NCI-H82 (cell line): ENCODE measurements around the gene ASTN2.
A peak's percentile ranks its signal among the peaks of the same experiment; 100 is the strongest.

ENCODE experiments used
- DNase-seq: peaks from one replicate; lab custom pipeline; 2025; lab: John Stamatoyannopoulos, UW

Gene ASTN2

DNA sequence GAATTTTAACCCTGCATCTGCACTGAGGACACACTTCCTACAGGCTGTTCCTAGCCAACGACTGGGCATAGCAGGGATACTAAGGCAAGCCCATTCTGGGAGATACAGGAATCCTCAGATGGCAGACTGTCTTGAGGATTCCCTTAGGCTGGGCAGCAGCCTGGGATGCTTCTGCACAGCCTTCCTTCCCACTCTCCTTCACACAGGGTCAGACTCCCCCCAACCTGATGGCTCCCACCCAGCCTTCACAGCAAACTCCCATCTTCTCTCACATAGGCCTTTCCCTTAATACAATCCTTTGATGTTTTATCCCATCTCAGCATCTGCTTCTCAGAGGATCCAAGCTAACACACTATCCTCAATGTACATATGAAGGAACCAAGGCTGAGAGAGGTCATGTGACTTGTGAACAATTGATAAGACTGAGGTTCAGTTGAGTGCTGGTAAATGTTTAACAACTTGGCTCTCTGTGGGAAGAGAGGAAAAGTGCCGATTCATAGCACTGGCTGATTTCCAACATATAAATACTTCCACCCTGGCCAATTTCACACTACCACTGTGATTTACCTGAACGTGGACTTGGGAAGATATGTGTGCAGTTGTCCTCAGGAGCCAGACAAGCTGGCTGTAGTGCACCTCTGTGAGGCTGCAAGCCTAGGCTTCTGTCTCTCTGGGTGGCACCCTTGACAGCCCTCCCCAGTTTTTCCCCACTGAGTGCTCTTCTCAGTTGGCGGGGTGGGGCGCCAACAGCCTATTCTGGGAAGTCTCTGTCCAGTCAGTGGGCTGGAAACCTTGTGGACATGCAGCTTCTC lies 848.0 kb downstream of the ASTN2 start:
- no peak for DNase-seq

DNA sequence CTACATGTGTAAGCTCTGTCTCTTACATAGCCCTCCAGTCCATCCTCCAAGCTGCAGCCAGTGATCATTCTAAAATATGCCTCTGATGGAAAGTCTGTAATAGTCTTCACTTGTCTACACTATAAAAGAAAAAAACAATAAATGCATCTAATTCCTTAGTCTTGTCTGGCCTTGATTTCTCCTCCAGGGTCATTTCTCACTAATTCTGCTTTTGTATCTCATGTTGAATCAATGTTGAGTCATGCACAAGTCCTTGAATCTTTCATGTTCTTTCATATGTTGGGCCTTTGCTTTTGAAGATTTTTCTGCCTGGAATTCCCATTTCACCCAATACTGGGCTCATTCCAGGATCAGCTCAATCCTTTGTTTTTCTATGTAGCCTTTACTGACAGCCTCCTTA lies 848.9 kb downstream of the ASTN2 start:
- DNase-seq = no peak

DNA sequence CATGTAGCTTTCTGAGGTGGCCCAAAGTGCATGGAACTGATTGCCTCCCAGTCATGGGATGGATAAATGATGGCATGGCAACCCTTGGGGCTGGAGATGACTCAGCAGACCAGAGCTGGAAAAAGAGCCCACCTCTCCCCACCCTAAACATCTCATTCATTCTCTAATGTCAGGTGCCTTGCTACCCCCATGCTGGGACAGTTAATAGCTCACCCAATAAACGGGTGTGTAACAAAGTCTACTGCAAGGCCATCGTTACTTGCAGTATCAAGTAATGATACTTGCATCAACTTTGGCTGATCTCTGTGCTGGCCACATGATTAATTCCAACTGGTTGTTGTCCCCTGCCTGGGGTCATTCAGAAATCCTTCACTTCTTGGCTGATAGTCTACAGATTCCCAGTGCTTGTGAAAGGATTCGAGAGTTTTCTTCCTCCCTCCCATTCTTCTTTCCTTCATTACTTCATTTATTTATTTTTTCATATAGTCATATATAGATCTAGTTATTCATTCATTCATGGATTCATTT lies 850.5 kb downstream of the ASTN2 start:
- no peak for DNase-seq

DNA sequence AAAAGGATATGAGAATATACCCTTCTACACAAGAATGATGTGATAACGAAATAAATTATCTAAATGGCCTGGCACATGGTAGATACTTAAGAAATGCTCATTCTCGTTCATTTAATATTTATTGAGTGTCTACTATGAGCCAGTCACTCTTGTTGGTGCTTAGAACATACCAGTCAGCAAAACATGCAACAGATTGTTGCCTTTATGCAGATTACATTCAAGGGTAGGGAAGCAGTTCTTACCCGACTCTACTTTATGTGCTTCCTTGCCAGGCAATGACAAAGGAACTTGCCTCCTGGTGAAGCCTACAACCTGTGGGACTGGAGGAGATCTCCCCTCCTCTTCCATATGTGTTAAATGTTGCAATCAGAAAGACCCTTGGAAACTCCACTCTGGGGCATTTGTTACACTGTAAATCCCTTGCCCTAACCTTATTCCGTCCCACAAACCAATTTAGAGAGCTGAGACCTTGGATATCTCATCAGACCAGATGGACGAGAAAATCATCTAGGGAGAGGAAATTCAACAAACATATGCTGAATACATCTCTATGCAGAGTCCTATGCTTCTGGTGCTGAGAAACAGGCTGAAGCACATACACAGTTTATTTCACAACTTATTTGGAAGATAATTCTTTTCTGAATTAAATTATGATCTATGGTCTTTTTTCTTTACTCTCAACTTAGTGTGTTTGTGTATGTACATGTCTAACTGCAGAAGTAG lies 855.9 kb downstream of the ASTN2 start:
- peak; percentile 10 for DNase-seq

DNA sequence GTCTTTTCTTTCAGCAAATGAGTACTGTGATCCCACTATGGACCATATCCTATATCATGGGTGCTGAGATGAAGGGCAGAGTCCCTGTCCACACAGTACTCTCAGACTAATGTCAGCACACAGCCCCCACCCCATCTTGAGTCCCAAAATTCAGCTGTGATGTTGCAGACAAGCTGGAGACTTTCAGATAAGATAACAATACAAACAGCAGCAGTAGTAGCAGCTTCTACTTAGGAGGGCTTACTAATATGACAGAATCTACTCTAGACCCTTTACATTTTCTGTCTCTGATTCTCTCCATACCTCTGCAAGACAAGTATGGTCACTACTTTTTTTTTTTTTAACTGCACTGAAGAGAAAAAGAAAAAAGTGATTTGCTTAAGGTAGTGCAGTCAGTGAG lies 856.8 kb downstream of the ASTN2 start:
- DNase-seq = no peak

DNA sequence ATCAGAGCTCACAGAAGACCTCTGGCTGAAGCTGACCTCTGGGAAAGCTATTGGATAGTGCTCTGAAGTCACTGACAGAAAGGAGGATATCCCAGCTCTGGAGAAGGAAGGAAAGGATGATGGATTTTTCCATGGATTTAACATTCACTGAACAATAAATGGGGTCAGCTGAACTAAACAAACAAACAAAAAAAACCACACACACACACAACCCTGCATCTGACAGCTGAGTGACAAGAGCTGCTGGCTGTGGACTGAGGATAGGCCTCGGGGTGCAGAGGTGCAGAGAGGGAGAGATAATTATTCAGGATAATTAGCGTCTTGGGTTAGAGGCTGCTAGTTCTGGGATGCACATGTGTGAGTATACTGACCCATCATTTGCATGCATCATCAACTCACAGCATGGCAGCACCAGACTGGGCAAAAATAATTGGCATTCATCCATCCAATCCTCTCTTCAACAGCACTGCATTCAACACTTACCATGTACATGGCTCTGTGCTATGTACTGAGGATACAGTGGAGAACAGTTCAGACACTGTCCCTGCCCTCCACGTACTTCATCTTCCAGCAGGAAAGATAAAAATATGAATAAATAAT lies 859.2 kb downstream of the ASTN2 start:
- DNase-seq = no peak

DNA sequence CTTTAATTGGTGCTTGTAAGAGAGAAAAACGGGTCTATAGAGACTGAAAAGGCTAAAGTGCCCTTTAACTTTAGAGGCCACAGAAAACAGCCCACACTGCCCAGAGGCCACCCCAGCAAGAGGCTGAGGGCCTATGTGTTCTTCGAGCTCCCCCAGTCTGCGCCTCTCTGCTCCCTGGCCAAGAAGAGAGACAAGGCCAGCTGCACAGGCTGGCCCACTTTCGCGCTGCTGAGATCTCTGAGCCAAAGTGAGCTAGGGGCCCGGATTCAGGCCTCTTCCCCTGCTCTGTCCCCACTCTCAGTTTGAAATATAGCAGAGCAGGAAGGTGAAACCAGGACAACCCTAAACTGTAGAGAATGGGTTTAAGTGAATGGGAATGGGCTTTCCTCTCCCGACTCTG lies 859.7 kb downstream of the ASTN2 start:
- no peak for DNase-seq

DNA sequence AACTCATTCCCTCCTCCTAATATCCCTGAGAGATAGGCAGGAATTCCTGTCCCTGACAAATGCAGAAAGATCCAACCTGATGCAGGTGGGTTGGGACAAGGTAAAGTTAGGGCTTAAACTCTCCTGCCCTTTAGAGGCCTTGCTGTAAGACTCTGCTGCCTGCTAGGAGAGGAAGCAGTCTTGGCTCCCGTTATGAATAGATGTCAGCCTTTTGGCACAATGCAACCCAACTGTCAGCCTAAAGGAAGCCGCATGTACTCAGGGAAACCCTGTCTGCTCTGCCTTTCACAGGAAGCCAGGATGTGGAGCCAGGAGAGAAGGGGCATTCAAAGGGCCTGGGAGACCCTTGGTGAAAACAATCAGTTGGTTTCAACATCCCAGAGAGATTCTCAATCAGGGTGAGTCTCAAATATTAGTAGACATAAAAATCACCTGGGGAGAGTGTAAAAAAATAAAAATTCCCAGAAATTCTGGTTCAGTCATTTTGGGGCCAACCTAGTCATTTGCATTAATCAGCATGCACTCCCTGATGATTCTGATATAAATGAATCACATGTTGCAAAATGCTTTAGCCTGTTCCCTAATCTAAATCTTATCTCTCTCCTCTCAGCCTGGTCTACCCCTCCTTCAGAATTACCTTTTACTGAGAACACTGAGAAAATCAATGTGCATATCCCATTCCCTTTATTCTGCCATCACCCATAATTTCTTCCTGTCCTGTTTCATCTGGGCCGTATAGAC lies 864.0 kb downstream of the ASTN2 start:
- DNase-seq = no peak

DNA sequence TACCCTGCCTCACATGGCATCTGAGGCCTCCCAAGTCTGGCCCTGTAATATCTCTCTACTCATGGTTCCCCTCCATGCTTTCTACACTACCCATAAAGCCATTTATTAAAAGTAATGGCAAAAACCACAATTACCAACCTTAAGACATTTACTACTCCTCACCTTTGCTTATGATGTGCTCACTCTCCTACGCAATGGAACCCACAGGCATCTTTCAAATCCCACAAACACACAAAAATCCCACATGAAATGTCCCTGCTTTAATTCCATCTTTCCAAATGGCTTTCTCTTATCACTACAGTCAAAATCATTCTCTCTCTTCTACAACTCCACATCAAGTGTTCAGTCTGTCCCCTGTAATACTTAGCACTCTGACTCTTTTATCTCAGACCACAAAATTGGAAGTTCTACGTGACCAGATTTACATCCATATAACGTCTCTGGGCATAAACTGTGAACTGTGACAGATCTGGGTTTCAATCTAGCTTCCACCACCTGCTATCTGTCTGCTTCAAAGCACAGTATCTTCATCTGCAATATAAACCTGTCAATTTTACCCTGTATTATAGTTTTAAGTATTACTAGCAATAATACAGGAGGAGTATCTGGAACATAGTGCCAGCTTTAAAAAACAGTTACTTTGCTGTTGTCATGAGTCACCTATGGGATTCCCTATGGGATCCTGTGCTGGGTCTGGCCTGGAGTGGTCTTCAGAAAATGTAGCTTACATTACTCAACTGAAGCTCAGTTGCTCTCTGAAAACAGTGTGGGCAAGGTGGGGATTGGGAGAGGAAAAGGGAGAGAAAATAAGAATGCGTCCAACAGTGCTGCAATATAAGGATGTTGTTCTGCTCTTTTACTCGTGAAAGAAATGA lies 864.8 kb downstream of the ASTN2 start:
- DNase-seq = no peak

DNA sequence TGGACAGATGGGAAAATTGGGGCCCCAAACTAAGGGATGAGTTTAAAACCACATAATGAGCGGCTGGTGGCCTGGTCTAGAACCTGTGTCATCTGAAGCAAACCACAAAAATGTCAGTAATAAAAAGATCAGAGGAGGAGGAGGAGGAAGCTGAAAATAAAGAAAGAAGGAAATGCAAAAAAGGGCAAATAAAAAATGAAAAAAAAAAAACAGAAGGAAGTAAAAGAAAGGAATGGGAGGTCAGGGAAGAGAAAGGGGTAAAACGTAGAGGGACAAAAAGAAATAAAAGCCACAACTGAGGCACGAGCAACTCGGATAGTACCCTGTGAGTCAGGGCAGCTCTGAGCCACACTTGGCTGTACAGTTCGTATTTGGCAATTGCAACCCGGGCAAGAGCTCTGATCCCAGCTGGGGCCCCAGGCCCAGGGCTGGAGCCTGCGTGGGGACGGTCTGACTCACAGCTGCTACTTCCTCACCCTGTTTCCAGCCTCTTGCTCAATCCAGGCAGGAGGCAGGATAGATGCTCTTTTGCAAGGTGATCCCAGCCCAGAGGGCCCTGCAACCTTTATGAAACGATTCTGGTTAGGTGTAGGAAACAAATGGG lies 865.7 kb downstream of the ASTN2 start:
- no peak for DNase-seq

DNA sequence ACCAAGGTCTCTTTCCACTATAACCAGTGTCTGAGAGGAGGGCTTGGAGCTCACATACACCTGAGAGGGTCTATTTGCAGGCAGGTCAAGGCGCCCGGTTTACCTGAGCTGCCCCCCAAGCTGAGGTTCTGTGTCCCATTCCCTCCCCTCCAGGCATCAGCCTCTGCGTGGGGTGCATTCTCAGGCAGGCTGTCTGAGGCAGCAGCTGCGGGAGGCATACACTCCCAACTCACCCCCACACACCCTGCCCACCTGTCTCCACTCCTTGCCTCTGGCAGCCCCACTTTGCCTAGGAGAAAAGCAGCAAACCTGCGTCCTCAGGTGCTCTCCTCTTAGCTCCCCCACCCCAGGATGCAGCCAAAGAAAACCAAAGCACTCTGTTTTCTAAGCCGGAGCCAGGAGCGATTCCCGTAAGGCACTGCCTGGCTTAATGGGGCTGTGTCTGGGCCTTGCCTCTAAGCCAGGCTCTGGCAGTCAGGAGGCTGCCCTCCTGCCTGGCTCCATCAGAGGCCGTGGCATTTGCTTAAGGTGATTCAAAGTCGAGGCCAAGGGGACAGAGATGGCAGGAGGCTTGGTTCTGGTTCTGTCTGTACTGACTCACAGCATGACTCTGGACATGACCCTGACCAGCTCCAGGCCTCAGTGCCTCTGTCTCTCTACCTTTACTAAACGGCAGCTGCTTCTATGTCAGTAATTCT lies 867.0 kb downstream of the ASTN2 start:
- no peak for DNase-seq

DNA sequence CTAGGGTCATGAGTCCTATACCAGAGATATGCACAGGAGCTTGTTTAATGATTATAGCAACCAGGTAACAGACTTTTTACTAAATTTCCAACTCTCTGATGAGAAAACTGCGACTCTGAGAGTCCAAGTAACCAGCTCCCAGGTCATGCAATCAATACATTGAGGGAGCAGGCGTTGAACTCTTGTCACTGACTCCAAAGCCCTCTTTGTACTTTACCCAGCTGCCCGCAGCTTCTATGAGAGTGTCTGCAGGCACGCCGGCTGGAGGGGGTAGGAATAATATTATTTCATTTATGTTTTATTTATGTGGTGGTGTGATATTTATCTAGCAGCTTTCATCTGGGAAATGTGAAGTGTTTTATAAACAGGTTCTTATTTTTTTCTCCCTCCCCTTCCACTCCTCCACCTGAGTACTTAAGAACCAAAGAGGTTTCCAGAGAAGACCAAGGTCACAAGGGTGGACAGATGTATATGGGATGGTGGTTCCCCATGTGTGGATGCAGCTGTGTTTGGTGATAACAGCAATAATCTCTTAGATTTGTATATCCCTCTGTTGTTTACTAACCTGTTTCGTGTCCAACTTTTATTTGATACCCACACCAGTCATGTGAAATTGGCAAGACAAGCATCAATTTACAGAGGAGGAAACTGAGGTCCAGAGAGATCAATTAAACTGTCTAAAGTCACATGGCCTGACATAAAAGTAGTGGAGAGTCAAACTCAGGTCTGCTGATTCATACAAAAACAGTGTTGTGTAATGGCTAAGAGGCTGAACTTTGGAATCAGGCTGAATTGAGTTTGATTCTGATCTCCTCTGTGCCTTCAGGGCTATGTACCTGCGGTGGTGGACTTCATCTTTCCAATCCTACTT lies 867.9 kb downstream of the ASTN2 start:
- no peak for DNase-seq

DNA sequence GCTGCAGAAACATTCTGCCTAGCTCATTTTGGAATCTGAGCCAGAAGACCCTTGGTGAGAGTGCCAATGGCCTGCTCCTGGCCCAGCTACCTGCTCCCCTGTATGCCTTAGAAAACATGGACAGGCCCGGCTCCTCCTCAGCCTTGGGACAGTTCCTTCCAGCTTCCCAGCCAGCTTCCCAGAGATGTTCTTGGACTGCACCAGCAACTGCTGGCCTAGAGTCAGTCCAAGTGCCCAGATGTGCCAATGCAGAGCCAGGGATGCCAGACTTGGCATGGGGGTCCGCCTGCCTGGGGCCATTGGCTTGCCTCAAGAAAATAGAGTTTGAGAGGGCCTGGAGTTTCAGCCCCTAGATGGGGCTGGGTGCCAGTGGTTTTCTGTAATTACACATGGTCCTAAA lies 870.0 kb downstream of the ASTN2 start:
- no peak for DNase-seq

DNA sequence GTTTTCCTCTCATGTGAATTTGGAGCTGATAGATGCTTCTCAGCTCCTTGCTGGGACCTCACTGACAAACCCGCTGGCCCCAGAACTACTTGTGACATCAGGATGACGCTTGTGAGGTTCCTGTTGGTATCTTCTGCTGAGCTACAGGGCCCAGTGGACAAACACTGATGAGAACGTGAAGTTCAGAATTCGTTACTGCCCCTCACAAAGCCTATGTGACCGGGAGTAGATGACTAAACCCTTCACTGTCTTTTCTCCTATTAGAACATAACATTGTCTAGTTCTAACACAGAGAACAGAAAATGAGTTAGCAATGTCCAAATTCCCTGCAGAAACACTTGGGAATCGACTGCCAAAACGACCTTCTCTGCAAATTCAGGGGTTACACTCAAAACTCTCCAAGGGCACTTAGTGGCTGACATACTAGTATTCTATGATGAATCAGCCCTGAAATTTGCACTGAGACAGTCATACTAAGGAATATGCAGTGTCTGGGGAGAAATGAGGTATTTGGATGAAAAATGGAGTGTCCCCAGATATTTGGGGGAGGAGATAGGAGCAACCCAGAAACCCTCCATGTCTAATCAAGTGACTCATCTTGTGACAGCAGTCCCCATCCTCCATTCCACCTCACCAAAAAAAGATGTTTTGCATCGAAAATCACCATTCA lies 871.0 kb downstream of the ASTN2 start:
- DNase-seq = no peak

DNA sequence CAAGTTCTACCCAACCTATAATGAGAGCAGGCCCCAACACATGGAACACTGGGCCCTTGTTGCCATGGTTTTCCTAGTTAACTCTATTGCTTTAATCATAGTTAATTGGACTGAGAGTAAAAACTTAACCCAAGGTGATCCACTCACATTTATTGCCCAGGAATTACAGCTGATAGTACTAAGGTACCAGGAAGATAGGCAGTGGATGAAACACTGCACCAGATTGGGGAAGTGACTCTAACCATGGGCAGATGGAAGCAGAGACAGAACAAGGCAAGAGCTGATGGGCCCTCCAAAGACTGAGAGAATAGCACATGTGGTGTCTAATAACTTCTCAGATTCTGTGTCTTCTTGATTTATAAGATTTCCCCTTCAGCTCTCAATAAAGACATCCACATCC lies 873.5 kb downstream of the ASTN2 start:
- no peak for DNase-seq

DNA sequence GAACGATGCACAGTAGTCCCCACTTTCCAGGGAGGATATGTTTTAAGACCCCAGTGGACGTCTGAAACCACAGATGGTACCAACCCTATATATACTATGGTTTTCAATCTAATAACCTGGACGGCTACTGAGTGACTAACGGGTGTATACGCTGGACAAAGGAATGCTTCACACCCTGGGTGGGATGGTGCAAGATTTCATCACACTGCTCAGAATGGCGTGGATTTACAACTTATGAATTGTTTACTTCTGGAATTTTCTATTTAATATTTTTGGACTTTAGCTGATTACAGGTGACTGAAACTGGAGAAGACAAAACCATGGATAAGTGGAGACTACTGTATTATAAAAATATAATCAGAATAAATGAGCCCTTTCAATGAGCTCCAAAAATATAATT lies 875.3 kb downstream of the ASTN2 start:
- DNase-seq = no peak

DNA sequence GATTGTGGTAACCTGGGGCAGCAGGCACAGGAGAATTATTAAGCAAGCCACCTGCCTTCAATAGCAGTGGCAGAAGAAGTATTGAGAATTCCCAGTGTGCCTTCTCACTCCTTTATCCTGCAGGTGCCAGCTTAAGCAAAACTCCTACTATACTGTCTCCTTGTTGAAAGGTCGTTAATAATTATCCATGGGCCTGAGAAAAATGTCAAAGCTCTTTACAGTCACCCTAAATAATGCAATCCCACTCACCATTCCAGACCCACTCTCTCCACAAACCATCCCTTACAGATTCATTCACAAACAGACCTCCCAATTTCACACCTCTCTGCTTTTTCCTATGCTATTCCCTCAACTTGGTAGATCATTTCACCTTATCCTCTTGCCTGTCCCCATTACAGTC lies 889.2 kb downstream of the ASTN2 start:
- DNase-seq = no peak

DNA sequence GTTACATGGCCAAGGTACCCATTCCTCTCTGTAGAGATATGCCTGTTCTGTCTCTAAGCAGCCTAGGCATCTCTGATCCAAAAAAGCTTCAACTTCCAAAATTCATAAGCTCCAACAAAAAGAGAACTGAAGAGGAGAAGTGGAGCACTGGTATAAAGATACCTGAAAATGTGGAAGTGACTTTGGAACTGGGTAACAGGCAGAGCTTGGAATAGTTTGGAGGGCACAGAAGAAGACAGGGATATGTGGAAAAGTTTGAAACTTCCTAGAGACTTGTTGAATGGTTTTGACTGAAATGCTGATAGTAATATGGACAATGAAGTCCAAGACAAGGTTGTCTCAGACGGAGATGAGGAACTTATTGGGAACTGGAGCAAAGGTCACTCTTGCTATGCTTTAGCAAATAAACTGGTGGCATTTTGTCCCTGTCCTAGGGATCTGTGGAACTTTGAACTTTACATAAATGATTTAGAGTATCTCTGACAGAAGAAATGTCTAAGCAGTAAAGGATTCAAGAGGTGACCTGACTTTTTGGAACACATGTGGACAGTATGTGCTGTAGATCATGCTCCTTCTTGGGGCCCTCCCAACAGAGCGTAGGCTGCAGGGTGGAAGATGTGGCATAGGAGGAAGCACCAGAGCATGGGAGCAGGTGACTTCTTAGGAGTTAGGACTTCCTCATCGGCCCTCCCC lies 889.9 kb downstream of the ASTN2 start:
- no peak for DNase-seq
